ENCODE measurements around the gene KIZ. TPM values are rescaled to one million over a fixed set of nuclear protein-coding genes. Genes with fewer than 3 reads are reported as not detected.

The KIZ gene
- total RNA-seq, 1 donor, result 31.3 TPM

GRCh38 chr20:21173485-21173884, 47.6 kb downstream of the KIZ start:
- no peaks in the 10 kb centered on the region for H3K27me3 ChIP-seq (ENCODE audit: insufficient read depth, low read length)
- H3K4me3 ChIP-seq (ENCODE audit: low read length), result no peak overlapping the region
- peaks cover 9% of the 10 kb centered on the region for H3K9me3 ChIP-seq (ENCODE audit: low read depth, low read length)
- H3K4me1 ChIP-seq (ENCODE audit: insufficient read depth, low read length), result no peaks in the 10 kb centered on the region

- Histone ChIP-seq H3K9me3 (ENCODE audit: low read depth, low read length) (peaks cover 9% of the 10 kb centered on the region), H3K27me3 (ENCODE audit: insufficient read depth, low read length) (no peaks in the 10 kb centered on the region)
Measured at GRCh38 chr20:21174516-21175239, 48.8 kb downstream of the KIZ start.

GRCh38 chr20:21175433-21175832, 49.6 kb downstream of the KIZ start:
- Histone ChIP-seq H3K4me3 (ENCODE audit: low read length) (no peak overlapping the region), H3K9me3 (ENCODE audit: low read depth, low read length) (peaks cover 9% of the 10 kb centered on the region), H3K27me3 (ENCODE audit: insufficient read depth, low read length) (no peaks in the 10 kb centered on the region), H3K4me1 (ENCODE audit: insufficient read depth, low read length) (no peaks in the 10 kb centered on the region)

More at GRCh38 chr20:21174516-21175239, 48.8 kb downstream of the KIZ start:
- Histone ChIP-seq H3K4me1 (ENCODE audit: insufficient read depth, low read length) (no peaks in the 10 kb centered on the region), H3K4me3 (ENCODE audit: low read length) (no peak overlapping the region)

- H3K4me1 ChIP-seq (ENCODE audit: insufficient read depth, low read length), result no peaks in the 10 kb centered on the region
- no peaks in the 10 kb centered on the region for H3K27me3 ChIP-seq (ENCODE audit: insufficient read depth, low read length)
- H3K9me3 ChIP-seq (ENCODE audit: low read depth, low read length), result peaks cover 9% of the 10 kb centered on the region
- H3K4me3 ChIP-seq (ENCODE audit: low read length), result no peak overlapping the region
Measured at GRCh38 chr20:21177767-21178166, 51.9 kb downstream of the KIZ start.

GRCh38 chr20:21179757-21180156, 53.9 kb downstream of the KIZ start:
- Histone ChIP-seq H3K4me3 (ENCODE audit: low read length) (no peak overlapping the region), H3K4me1 (ENCODE audit: insufficient read depth, low read length) (no peaks in the 10 kb centered on the region), H3K9me3 (ENCODE audit: low read depth, low read length) (peaks cover 9% of the 10 kb centered on the region), H3K27me3 (ENCODE audit: insufficient read depth, low read length) (no peaks in the 10 kb centered on the region)

- peaks cover 9% of the 10 kb centered on the region for H3K9me3 ChIP-seq (ENCODE audit: low read depth, low read length)
- H3K27me3 ChIP-seq (ENCODE audit: insufficient read depth, low read length), result no peaks in the 10 kb centered on the region
- H3K4me3 ChIP-seq (ENCODE audit: low read length), result no peak overlapping the region
- H3K4me1 ChIP-seq (ENCODE audit: insufficient read depth, low read length), result no peaks in the 10 kb centered on the region
Measured at GRCh38 chr20:21180248-21180647, 54.4 kb downstream of the KIZ start.

GRCh38 chr20:21181028-21181427, 55.1 kb downstream of the KIZ start:
- peaks cover 9% of the 10 kb centered on the region for H3K9me3 ChIP-seq (ENCODE audit: low read depth, low read length)
- H3K4me1 ChIP-seq (ENCODE audit: insufficient read depth, low read length), result no peaks in the 10 kb centered on the region
- H3K4me3 ChIP-seq (ENCODE audit: low read length), result no peak overlapping the region
- H3K27me3 ChIP-seq (ENCODE audit: insufficient read depth, low read length), result no peaks in the 10 kb centered on the region

GRCh38 chr20:21182832-21183563, 57.1 kb downstream of the KIZ start:
- Histone ChIP-seq H3K4me3 (ENCODE audit: low read length) (no peak overlapping the region), H3K27me3 (ENCODE audit: insufficient read depth, low read length) (no peaks in the 10 kb centered on the region), H3K4me1 (ENCODE audit: insufficient read depth, low read length) (no peaks in the 10 kb centered on the region), H3K9me3 (ENCODE audit: low read depth, low read length) (peaks cover 2% of the 10 kb centered on the region)

- no peaks in the 10 kb centered on the region for H3K9me3 ChIP-seq (ENCODE audit: low read depth, low read length)
- H3K27me3 ChIP-seq (ENCODE audit: insufficient read depth, low read length), result no peaks in the 10 kb centered on the region
- H3K4me1 ChIP-seq (ENCODE audit: insufficient read depth, low read length), result no peaks in the 10 kb centered on the region
- no peak overlapping the region for H3K4me3 ChIP-seq (ENCODE audit: low read length)
Measured at GRCh38 chr20:21183722-21184121, 57.8 kb downstream of the KIZ start.

GRCh38 chr20:21184819-21185218, 58.9 kb downstream of the KIZ start:
- no peaks in the 10 kb centered on the region for H3K4me1 ChIP-seq (ENCODE audit: insufficient read depth, low read length)

GRCh38 chr20:21185849-21186248, 60.0 kb downstream of the KIZ start:
- Histone ChIP-seq H3K4me3 (ENCODE audit: low read length) (no peak overlapping the region), H3K9me3 (ENCODE audit: low read depth, low read length) (no peaks in the 10 kb centered on the region), H3K4me1 (ENCODE audit: insufficient read depth, low read length) (no peaks in the 10 kb centered on the region), H3K27me3 (ENCODE audit: insufficient read depth, low read length) (no peaks in the 10 kb centered on the region)

More at GRCh38 chr20:21184819-21185218, 58.9 kb downstream of the KIZ start:
- no peaks in the 10 kb centered on the region for H3K27me3 ChIP-seq (ENCODE audit: insufficient read depth, low read length)
- no peaks in the 10 kb centered on the region for H3K9me3 ChIP-seq (ENCODE audit: low read depth, low read length)
- no peak overlapping the region for H3K4me3 ChIP-seq (ENCODE audit: low read length)

GRCh38 chr20:21189761-21190523, 64.1 kb downstream of the KIZ start:
- H3K9me3 ChIP-seq (ENCODE audit: low read depth, low read length), result no peaks in the 10 kb centered on the region
- no peaks in the 10 kb centered on the region for H3K4me1 ChIP-seq (ENCODE audit: insufficient read depth, low read length)
- no peak overlapping the region for H3K4me3 ChIP-seq (ENCODE audit: low read length)
- H3K27me3 ChIP-seq (ENCODE audit: insufficient read depth, low read length), result no peaks in the 10 kb centered on the region

- Histone ChIP-seq H3K27me3 (ENCODE audit: insufficient read depth, low read length) (no peaks in the 10 kb centered on the region), H3K9me3 (ENCODE audit: low read depth, low read length) (no peaks in the 10 kb centered on the region), H3K4me3 (ENCODE audit: low read length) (no peak overlapping the region), H3K4me1 (ENCODE audit: insufficient read depth, low read length) (no peaks in the 10 kb centered on the region)
Measured at GRCh38 chr20:21190869-21191268, 65.0 kb downstream of the KIZ start.

- H3K4me3 ChIP-seq (ENCODE audit: low read length), result no peak overlapping the region
- no peaks in the 10 kb centered on the region for H3K4me1 ChIP-seq (ENCODE audit: insufficient read depth, low read length)
Measured at GRCh38 chr20:21191839-21192238, 66.0 kb downstream of the KIZ start.

GRCh38 chr20:21202259-21202658, 76.4 kb downstream of the KIZ start:
- Histone ChIP-seq H3K4me3 (ENCODE audit: low read length) (no peak overlapping the region), H3K27me3 (ENCODE audit: insufficient read depth, low read length) (no peaks in the 10 kb centered on the region), H3K9me3 (ENCODE audit: low read depth, low read length) (no peaks in the 10 kb centered on the region), H3K4me1 (ENCODE audit: insufficient read depth, low read length) (no peaks in the 10 kb centered on the region)

More at GRCh38 chr20:21191839-21192238, 66.0 kb downstream of the KIZ start:
- H3K27me3 ChIP-seq (ENCODE audit: insufficient read depth, low read length), result no peaks in the 10 kb centered on the region
- H3K9me3 ChIP-seq (ENCODE audit: low read depth, low read length), result no peaks in the 10 kb centered on the region

Data from mononuclear cell (primary cell).